ENCODE measurements around the gene FOXP1.

- TF ChIP-seq, protein P1, sequence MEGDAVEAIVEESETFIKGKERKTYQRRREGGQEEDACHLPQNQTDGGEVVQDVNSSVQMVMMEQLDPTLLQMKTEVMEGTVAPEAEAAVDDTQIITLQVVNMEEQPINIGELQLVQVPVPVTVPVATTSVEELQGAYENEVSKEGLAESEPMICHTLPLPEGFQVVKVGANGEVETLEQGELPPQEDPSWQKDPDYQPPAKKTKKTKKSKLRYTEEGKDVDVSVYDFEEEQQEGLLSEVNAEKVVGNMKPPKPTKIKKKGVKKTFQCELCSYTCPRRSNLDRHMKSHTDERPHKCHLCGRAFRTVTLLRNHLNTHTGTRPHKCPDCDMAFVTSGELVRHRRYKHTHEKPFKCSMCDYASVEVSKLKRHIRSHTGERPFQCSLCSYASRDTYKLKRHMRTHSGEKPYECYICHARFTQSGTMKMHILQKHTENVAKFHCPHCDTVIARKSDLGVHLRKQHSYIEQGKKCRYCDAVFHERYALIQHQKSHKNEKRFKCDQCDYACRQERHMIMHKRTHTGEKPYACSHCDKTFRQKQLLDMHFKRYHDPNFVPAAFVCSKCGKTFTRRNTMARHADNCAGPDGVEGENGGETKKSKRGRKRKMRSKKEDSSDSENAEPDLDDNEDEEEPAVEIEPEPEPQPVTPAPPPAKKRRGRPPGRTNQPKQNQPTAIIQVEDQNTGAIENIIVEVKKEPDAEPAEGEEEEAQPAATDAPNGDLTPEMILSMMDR (conservative IDR thresholded peaks at IDR 0.05; ENCODE audit: low read depth, low read length) = no peak
- TF ChIP-seq EZH2 (IDR thresholded peaks at IDR 0.05; ENCODE audit: borderline replicate concordance, low read depth, low read length, poor library complexity, severe bottlenecking) = no peak
Measured at GRCh38 chr3:71476950-71477349, 106.6 kb downstream of the FOXP1 start.
